H1 (cell line): ENCODE results near the gene JPT2. TPM values are rescaled to one million over a fixed set of nuclear protein-coding genes. Genes with fewer than 3 reads are reported as not detected.

ENCODE experiments used
- BRCA1 ChIP-seq: IDR thresholded peaks from 2 replicates; pipeline ENCODE4 v1.6.1; 2012; ENCODE audit warnings: low read depth, low read length, improper control_type of control experiment
- CHD2 ChIP-seq: IDR thresholded peaks from 2 replicates; pipeline ENCODE4 v1.6.1; 2012; ENCODE audit warnings: low read length, improper control_type of control experiment
- PHF8 ChIP-seq: fragments of 200-600 bp; sonication (generic); conservative IDR thresholded peaks from 2 replicates; pipeline ENCODE4 v1.7.1; 2012; ENCODE audit warnings: low read depth, mild to moderate bottlenecking, inconsistent platforms, low read length, moderate library complexity
- RBBP5 ChIP-seq: IDR thresholded peaks from 2 replicates; pipeline ENCODE4 v1.7.1; 2012; ENCODE audit warnings: low read depth, mild to moderate bottlenecking, inconsistent platforms, low read length, moderate library complexity, borderline replicate concordance
- TAF1 ChIP-seq: IDR thresholded peaks from 2 replicates; pipeline ENCODE4 v1.6.1; 2011; ENCODE audit warnings: mild to moderate bottlenecking, low read depth, low read length
- ZNF274 ChIP-seq: IDR thresholded peaks from 2 replicates; pipeline ENCODE4 v1.7.0; 2012; ENCODE audit warnings: low read length, borderline replicate concordance; ENCODE audit errors: extremely low read depth
- polyA plus RNA-seq, 7 experiments: library from polyadenylated mRNA; depleted of rRNA in 3 of 7; stranded (reverse) in 5 of 7; unstranded in 2 of 7; fragments of >200 nt in 5 of 7; fragments of 200-250 nt in 2 of 7; gene quantifications; 1 replicate in 5 of 7; 2 replicates in 1 of 7; 4 replicates in 1 of 7; pipeline versions ENCODE4 v1.2.1 to v1.2.3, GENCODE V29; 2011 to 2013; ENCODE audit warnings: missing spikeins in 2 of 7, mixed read lengths in 2 of 7
- total RNA-seq: library from RNA; stranded (reverse); fragmentation: NEBNext Ultra II Directional; extraction: Animal tissue kit (Norgen Biotek cat#: 25700); gene quantifications from 2 replicates; pipeline ENCODE4 v1.2.1, GENCODE V29; 2021

JPT2 gene
- total and polyA plus RNA-seq, 2 of the 8 experiments (the other 6 are each of a cell fraction or from before 2014, with no cell fraction given) = 67.6 to 197 TPM

GRCh38 chr16:1642148-1642547, 35.9 kb upstream of the JPT2 start (continued):
- no peak for TF ChIP-seq ZNF274
- no peak for TF ChIP-seq TAF1
- TF ChIP-seq PHF8 = no peak
- TF ChIP-seq CHD2 = no peak
- TF ChIP-seq RBBP5 = no peak
- TF ChIP-seq BRCA1 = no peak
